HepG2 (cell line): ENCODE results near the gene TXNDC2. TPM values are rescaled to one million over a fixed set of nuclear protein-coding genes. Genes with fewer than 3 reads are reported as not detected.

ENCODE experiments used
- GLI4 ChIP-seq: sonication (generic); formaldehyde crosslinking; IDR thresholded peaks from 2 replicates; pipeline ENCODE4 v1.5.1; 2020; ENCODE audit warnings: missing genetic modification reagents, mild to moderate bottlenecking, moderate library complexity, borderline replicate concordance
- HMGXB4 ChIP-seq, 2 experiments: sonication (generic) in 1 of 2; formaldehyde crosslinking in 1 of 2; IDR thresholded peaks; 2 replicates each; pipeline versions ENCODE4 v1.4.0 to v1.6.1; 2018 to 2020; ENCODE audit warnings: missing genetic modification reagents in 2 of 2, borderline replicate concordance in 1 of 2, low read depth in 1 of 2, mild to moderate bottlenecking in 1 of 2, missing biosample characterization in 1 of 2
- IKZF1 ChIP-seq: fragments of 450-650 bp; IDR thresholded peaks from 2 replicates; pipeline ENCODE4 v1.7.1; 2016
- KLF6 ChIP-seq: IDR thresholded peaks from 2 replicates; pipeline ENCODE4 v1.8.0; 2016; ENCODE audit warnings: missing biosample characterization, missing genetic modification reagents
- MAFF ChIP-seq: IDR thresholded peaks from 2 replicates; pipeline ENCODE4 v1.6.1; 2011; ENCODE audit warnings: low read depth, low read length, improper control_type of control experiment
- MAFK ChIP-seq, 2 experiments: IDR thresholded peaks in 1 of 2; conservative IDR thresholded peaks in 1 of 2; 2 replicates each; pipeline ENCODE4 v1.6.1; 2011; ENCODE audit warnings: improper control_type of control experiment in 2 of 2, low read length in 2 of 2
- POLR2AphosphoS2 ChIP-seq: IDR thresholded peaks from 2 replicates; pipeline ENCODE4 v1.6.1; 2011; ENCODE audit warnings: low read depth, low read length, improper control_type of control experiment
- RXRA ChIP-seq: sonication (generic); formaldehyde crosslinking; IDR thresholded peaks from 2 replicates; pipeline ENCODE4 v1.5.1; 2020; ENCODE audit warnings: missing genetic modification reagents
- SIN3B ChIP-seq: fragments of 150-350 bp; IDR thresholded peaks from 2 replicates; pipeline ENCODE4 v1.6.1; 2014; ENCODE audit warnings: low read length
- SRF ChIP-seq: IDR thresholded peaks from 2 replicates; pipeline ENCODE4 v1.6.1; 2011; ENCODE audit warnings: mild to moderate bottlenecking, low read depth, low read length, moderate library complexity
- THAP11 ChIP-seq: IDR thresholded peaks from 2 replicates; pipeline ENCODE4 v1.6.1; 2016; ENCODE audit warnings: missing biosample characterization, missing genetic modification reagents
- TRAFD1 ChIP-seq: sonication (generic); formaldehyde crosslinking; IDR thresholded peaks from 2 replicates; pipeline ENCODE4 v1.5.1; 2020; ENCODE audit warnings: missing genetic modification reagents, mild to moderate bottlenecking, borderline replicate concordance
- ZBTB44 ChIP-seq: sonication (generic); formaldehyde crosslinking; IDR thresholded peaks from 2 replicates; pipeline ENCODE4 v1.4.0; 2020; ENCODE audit warnings: missing genetic modification reagents
- ZKSCAN8 ChIP-seq: IDR thresholded peaks from 2 replicates; pipeline ENCODE4 v1.6.1; 2016; ENCODE audit warnings: borderline replicate concordance, missing genetic modification reagents, missing compliant biosample characterization
- ZNF251 ChIP-seq: sonication (generic); formaldehyde crosslinking; IDR thresholded peaks from 2 replicates; pipeline ENCODE4 v1.9.0; 2021; ENCODE audit warnings: mild to moderate bottlenecking, missing genetic modification reagents
- ZNF501 ChIP-seq: sonication (generic); formaldehyde crosslinking; IDR thresholded peaks from 2 replicates; pipeline ENCODE4 v1.5.1; 2020; ENCODE audit warnings: mild to moderate bottlenecking, moderate library complexity, missing genetic modification reagents
- ZNF513 ChIP-seq: sonication (generic); formaldehyde crosslinking; conservative IDR thresholded peaks from 2 replicates; pipeline ENCODE4 v1.5.0; 2020; ENCODE audit warnings: missing genetic modification reagents
- ZNF737 ChIP-seq: sonication (generic); formaldehyde crosslinking; IDR thresholded peaks from 2 replicates; pipeline ENCODE4 v1.5.0; 2020; ENCODE audit warnings: missing genetic modification reagents, mild to moderate bottlenecking, borderline replicate concordance
- ZNF777 ChIP-seq: sonication (generic); formaldehyde crosslinking; IDR thresholded peaks from 2 replicates; pipeline ENCODE4 v1.4.0; 2020; ENCODE audit warnings: missing genetic modification reagents
- polyA plus RNA-seq, 8 experiments: library from polyadenylated mRNA; depleted of rRNA in 3 of 8; stranded (reverse) in 7 of 8; unstranded in 1 of 8; fragments of >200 nt; fragmentation: Illumina TruSeq in 4 of 8; extraction: Trizol in 4 of 8; gene quantifications; 2 replicates each; pipeline versions ENCODE4 v1.2.1 to v1.2.3, GENCODE V29; 2011 to 2016; ENCODE audit warnings: low read depth in 4 of 8, missing spikeins in 1 of 8, mixed read lengths in 1 of 8; ENCODE audit not compliant: insufficient read depth in 1 of 8
- total RNA-seq, 5 experiments: library from RNA; depleted of rRNA; stranded (reverse); fragments of >200 nt; fragmentation: Illumina TruSeq; extraction: Trizol; gene quantifications; 2 replicates each; pipeline ENCODE4 v1.2.3, GENCODE V29; 2016; ENCODE audit warnings: low read depth in 1 of 5

The TXNDC2 gene
- total and polyA plus RNA-seq, 2 of the 13 experiments (the other 11 are each of a cell fraction or from before 2014, with no cell fraction given), result not detected

- TF ChIP-seq TRAFD1 (CRISPR knock-in tag), result no peak
- no peak for TF ChIP-seq ZNF251
- no peak for TF ChIP-seq SRF
- TF ChIP-seq ZNF513 (CRISPR knock-in tag), result no peak
- no peak for TF ChIP-seq IKZF1
- no peak for TF ChIP-seq ZNF737 (CRISPR knock-in tag)
- no peak for TF ChIP-seq KLF6 (CRISPR knock-in tag)
- no peak for TF ChIP-seq ZNF501 (CRISPR knock-in tag)
- TF ChIP-seq ZBTB44 (CRISPR knock-in tag), result no peak
- no peak for TF ChIP-seq MAFF
- no peak for TF ChIP-seq SIN3B
- 0 out of 4 replicates have a peak, but pooled peaks of 1 of the 2 experiments have one; percentile 10 for TF ChIP-seq HMGXB4 (CRISPR knock-in tag; IDR thresholded peaks at IDR 0.05; ENCODE audit: borderline replicate concordance in 1 of 2, low read depth in 1 of 2)
- TF ChIP-seq THAP11, result peak; percentile 31; the same call in 1 of the 2 replicates
- no peak for TF ChIP-seq GLI4 (CRISPR knock-in tag)
- TF ChIP-seq ZKSCAN8 (CRISPR knock-in tag), result no peak
- no peak for TF ChIP-seq POLR2AphosphoS2
- TF ChIP-seq ZNF777 (CRISPR knock-in tag), result no peak
- no peak for TF ChIP-seq MAFK (conservative IDR thresholded peaks at IDR 0.05 in 1 of 2, IDR thresholded peaks at IDR 0.05 in 1 of 2; ENCODE audit: low read length in 2 of 2)
- TF ChIP-seq RXRA (CRISPR knock-in tag), result peak; percentile 36; the same call in 1 of the 2 replicates
These were observed 30.7 kb upstream of the TXNDC2 start (continued) for GRCh38 chr18:9854801-9855676.
